ENCODE results near the gene CHADL. TPM values are rescaled to one million over a fixed set of nuclear protein-coding genes. Genes with fewer than 3 reads are reported as not detected.

CHADL gene
- total and polyA plus RNA-seq, 2 of the 8 experiments (the other 6 are each of a cell fraction or from before 2014, with no cell fraction given) = 0.78 to 1.4 TPM

- TF ChIP-seq USF2 (IDR thresholded peaks at IDR 0.05; ENCODE audit: low read length) (no peak), CEBPB (IDR thresholded peaks at IDR 0.05; ENCODE audit: low read depth, low read length) (no peak), CTCF (IDR thresholded peaks at IDR 0.05; ENCODE audit: control extremely low read depth in 1 of 3, insufficient read depth in 1 of 3, low read depth in 1 of 3, low read length in 3 of 3) (no peak), JUN (IDR thresholded peaks at IDR 0.05; ENCODE audit: low read depth, low read length) (no peak)
Measured at GRCh38 chr22:41247703-41248102, 7.0 kb upstream of the CHADL start (continued).
